GM18502 (cell line): ENCODE results near the gene PALD1.
"Not testable (repeated sequence)": the region's sequence is repeated elsewhere in the genome, so short reads cannot be mapped to it uniquely, and the experiment has no call there.

Experiments used
- ATAC-seq: cut with Tn5 transposase; IDR thresholded peaks from one replicate; pipeline ENCODE4 v1.9.1; 2021; ENCODE audit warnings: mild to moderate bottlenecking; ENCODE audit not compliant: unreplicated experiment, poor library complexity

Gene PALD1

DNA sequence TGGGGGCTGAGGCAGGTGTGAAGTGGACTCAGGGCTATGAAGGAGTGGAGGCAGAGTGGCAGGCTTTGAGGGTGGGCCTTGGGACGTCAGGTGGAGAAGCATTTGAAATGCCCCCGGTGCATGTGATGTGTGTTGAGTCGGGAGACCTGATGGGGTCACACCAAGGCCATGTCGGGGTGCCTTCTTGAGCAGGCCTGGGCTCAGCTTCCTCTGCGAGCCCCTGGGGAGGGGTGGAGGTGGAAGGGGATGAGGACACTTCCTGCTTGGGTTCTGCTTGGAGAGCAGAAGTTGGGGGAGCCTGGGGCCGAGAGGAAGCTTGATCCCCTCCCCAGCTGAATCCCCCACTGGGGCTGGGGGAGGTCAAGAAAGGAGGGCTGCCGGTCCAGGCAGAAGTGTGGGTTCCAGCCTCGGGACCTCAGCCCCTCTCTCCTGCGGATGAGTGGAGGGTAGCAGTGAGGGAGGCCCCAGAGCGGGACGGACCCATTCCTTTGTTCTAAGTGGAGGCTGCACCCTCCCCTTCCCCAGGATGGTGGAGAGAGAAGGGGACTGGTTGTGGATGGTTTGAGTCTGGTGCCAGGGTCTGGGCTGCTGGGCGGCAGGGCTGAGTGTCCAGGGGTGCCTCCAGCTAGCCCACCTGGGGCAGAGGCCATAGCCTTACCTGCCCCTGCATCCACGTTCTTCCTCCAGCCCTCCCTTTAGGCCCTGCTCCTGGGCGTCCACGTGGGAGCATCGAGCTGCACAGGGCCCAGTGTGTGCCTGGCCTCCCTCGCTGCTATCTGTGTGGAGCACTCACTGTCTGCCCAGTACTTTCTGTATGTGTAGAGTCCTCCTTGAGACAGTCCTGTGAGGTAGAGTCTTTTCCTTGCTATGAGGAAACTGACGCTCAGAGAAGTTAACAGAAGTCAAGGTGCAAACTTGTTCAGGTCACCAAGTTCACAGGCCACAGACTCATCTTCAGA, 87.3 kb downstream of the PALD1 start:
- no peak for ATAC-seq

DNA sequence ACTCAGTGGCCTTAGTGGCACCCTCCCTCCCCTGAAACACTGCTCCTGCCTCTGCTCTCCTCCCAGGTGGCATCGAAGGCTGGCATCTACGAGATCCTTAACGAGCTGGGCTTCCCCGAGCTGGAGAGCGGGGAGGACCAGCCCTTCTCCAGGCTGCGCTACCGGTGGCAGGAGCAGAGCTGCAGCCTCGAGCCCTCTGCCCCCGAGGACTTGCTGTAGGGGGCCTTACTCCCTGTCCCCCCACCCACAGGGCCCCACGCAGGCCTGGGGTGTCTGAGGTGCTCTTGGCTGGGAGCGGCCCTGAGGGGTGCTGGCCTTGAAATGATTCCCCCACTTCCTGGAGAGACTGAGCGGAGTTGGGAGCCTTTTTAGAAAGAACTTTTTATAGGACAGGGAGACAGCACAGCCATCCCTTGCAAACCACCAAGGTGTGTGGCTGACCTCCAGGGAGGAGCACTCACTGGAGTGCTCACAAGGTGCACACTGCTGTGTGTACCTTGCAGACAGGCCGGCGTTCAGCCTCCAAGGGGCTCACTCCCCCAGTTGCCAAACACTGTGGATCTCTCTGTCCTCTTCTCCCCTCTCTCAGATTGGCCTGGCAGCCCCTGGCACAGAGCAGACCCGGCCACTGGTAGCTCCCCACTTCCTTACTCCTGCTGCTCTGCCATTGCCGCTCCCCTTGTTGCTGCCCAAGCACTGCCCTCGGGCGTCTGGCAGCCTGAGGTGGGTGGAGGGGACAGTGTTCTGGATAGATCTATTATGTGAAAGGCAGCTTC, 88.1 kb downstream of the PALD1 start:
- no peak for ATAC-seq

- ATAC-seq, result no peak
Observed at GRCh38 chr10:70567603-70568002, 89.0 kb downstream of the PALD1 start.

GRCh38 chr10:70568113-70568512, 89.5 kb downstream of the PALD1 start:
- no peak for ATAC-seq

GRCh38 chr10:70568781-70569495, 90.4 kb downstream of the PALD1 start:
- no peak for ATAC-seq

DNA sequence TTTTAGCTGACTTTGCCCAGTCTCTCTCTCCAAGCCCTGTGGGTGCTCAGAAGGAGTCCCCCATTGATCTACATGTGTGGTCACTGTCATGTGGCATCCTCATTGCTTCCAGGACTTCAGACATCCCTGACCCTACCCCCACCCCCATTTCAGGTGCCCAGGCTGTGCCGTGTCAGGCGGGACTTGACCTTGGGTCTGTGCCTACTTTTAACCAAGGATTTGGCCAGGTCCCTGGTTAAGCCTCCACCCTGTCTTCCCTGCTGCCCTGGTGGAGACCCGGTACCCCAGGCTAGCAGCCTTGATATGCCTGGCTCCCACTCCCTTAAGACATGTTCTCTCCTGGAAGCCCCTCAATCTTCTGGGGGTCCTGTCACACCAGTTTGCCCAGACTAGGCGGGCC, 92.7 kb downstream of the PALD1 start:
- no peak for ATAC-seq

- ATAC-seq, result no peak
Observed at GRCh38 chr10:70571636-70572439, 93.3 kb downstream of the PALD1 start.

- ATAC-seq, result no peak
Observed at GRCh38 chr10:70573599-70574506, 95.3 kb downstream of the PALD1 start.

- no peak for ATAC-seq
Observed at GRCh38 chr10:70575486-70575873, 96.9 kb downstream of the PALD1 start.

- peak; percentile 55 for ATAC-seq
Observed at GRCh38 chr10:70575874-70576802, 97.6 kb downstream of the PALD1 start.

- no peak for ATAC-seq
Observed at GRCh38 chr10:70576803-70577517, 98.4 kb downstream of the PALD1 start.

- ATAC-seq, result peak; percentile 58
Observed at GRCh38 chr10:70578371-70578947, 99.9 kb downstream of the PALD1 start.

DNA sequence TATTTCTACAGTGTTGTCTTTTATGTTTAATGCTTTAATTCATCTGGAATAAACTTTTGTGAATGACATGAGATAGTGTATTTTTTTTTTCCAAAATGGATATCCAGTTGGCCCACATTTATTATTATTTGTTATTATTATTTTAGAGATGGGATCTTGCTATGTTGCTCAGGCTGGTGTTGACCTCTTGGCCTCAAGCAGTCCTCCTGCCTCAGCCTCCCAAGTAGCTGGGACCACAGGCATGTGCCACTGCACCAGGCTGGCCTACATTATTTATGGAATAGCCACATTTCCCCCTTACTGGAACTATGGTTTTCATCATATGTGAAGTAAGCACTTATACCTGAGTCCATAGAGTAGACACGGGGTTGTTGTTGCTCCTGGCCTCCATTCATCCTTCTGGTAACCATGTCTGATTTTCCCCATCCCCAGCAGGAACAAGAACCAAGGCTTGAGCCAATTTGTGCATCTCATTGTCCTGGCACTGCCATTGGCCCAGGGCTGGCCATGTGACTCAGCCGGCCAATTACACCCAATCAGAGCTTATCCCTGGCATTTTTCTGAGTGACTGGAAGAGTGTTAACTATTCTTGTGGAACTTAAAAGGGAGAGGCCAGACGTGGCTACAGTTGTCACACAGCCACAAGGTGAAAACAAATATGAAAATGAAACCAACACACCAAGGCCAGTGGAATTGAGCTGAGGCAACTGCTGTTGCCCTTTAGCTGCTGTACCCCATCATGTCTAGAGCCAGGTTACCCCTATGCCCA, 100.9 kb downstream of the PALD1 start:
- peak; percentile 30 for ATAC-seq

- ATAC-seq, result not testable (repeated sequence)
Observed at GRCh38 chr10:70581176-70581575, 102.6 kb downstream of the PALD1 start.

DNA sequence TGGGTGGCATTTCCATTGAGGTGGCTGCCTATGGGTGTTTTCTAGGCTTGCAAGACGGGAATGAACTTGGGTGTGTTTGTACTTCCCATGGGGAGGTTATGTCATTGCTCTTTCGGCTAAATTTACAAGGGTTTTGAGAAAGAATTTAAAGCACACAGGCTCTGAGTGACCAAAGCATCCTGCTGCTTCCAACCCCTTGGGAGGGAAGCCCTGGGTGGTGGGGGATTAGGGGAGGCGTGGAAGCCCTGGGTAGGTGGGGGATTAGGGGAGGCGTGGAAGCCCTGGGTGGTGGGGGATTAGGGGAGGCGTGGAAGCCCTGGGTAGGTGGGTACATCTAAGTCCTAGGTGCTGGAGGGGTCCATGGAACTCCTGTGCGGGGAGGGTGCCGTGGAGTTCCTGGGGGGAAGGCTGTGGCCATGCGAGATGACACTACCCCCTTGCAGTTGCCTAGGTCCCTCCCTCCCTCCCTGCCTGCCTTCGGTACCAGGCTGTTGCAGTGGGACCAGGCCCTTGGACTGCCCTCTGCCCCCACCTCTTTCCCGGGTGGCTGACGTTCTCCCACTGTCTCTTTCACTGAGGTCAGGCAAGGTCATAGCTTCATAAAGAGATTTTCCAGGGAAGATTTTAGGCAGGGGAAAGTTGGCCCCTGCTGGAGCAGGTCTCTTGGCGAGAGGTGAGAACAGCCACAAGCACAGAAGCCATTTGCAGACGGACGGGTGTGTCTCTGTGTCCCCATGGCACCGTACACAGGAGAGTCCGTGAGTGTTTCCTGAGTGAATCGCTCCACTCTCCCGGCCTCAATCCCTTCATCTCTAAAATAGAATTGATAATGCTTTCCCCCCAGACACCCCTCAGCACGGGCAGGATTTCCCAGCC, 104.5 kb downstream of the PALD1 start:
- ATAC-seq, result no peak
